Measurements from ENCODE around the gene LEKR1. TPM values are rescaled to one million over a fixed set of nuclear protein-coding genes. Genes with fewer than 3 reads are reported as not detected.
"Not testable (repeated sequence)": the region's sequence is repeated elsewhere in the genome, so short reads cannot be mapped to it uniquely, and the experiment has no call there.

Gene LEKR1
- total and polyA plus RNA-seq, 2 donors, result 0.37 to 2.7 TPM

DNA sequence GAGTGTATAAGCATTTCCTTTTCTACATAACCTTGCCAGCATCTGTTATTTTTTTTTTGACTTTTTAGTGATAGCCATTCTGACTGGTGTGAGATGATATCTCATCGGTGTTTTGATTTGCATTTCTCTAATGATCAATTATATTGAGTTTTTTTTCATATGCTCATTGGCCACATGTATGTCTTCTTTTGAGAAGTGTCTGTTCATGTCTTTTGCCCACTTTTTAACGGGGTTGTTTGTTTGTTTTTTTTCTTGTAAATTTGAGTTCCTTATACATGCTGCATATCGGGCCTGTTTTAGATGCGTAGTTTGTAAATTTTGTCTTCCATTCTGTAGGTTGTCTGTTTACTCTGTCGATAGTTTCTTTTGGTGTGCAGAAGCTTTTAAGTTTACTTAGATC, 89.2 kb downstream of the LEKR1 start:
- 95% methylated on average over 5 of the region's 5 CpGs for WGBS
- no peak overlapping the region for H3K4me3 ChIP-seq (ENCODE audit: low read depth, low read length)
- no peak overlapping the region for H3K27ac ChIP-seq (ENCODE audit: low read depth)
- no peak for DNase-seq (ENCODE audit: extremely low spot score)
- no peaks in the 10 kb centered on the region for H3K36me3 ChIP-seq (ENCODE audit: insufficient read depth)
- H3K4me1 ChIP-seq (ENCODE audit: insufficient read depth), result no peaks in the 10 kb centered on the region

DNA sequence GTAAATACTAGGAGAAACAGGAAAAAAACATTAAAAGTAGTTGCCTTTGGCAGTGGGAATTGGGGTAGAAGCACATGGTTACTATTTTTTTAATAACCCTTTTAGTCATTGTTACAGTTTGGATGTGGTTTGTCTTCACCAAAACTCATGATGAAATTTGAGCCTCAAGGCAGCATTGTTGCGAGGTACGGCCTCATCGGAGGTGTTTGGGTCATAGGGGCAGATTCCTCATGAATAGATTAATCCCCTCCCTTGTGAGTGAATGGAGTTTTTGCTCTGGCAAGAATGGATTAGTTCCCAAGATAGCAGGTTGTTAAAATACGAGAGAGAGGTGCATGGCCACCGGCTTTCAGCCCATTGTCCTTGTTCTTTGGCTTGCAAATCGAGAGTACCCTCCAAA, 92.6 kb downstream of the LEKR1 start:
- 73% methylated on average over 6 of the region's 6 CpGs for WGBS
- DNase-seq (ENCODE audit: extremely low spot score), result no peak
- Histone ChIP-seq H3K36me3 (ENCODE audit: insufficient read depth) (no peaks in the 10 kb centered on the region), H3K4me3 (ENCODE audit: low read depth, low read length) (no peak overlapping the region), H3K4me1 (ENCODE audit: insufficient read depth) (no peaks in the 10 kb centered on the region), H3K27ac (ENCODE audit: low read depth) (no peak overlapping the region)

DNA sequence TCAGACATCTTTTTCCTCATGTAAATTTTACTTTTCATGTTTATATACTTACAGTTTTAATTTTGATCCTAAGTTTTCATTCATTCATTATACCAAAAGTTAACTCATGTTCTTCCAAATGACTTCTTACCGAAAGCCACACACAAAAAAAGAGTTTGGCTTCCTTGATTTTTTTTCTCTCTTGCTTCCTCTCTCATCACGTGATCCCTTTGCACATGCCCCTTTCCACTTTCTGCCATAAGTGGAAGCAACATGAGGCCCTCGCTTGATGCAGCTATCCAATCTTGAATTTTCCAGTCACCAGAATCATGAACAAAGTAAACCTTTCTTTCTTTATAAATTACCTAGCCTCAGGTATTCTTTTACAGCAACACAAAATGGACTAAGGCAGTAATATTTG, 93.7 kb downstream of the LEKR1 start:
- no peak for DNase-seq (ENCODE audit: extremely low spot score)
- Histone ChIP-seq H3K27ac (ENCODE audit: low read depth) (no peak overlapping the region), H3K4me3 (ENCODE audit: low read depth, low read length) (no peak overlapping the region), H3K4me1 (ENCODE audit: insufficient read depth) (no peaks in the 10 kb centered on the region), H3K36me3 (ENCODE audit: insufficient read depth) (no peaks in the 10 kb centered on the region)
- WGBS, result 89% methylated on average over 3 of the region's 3 CpGs

DNA sequence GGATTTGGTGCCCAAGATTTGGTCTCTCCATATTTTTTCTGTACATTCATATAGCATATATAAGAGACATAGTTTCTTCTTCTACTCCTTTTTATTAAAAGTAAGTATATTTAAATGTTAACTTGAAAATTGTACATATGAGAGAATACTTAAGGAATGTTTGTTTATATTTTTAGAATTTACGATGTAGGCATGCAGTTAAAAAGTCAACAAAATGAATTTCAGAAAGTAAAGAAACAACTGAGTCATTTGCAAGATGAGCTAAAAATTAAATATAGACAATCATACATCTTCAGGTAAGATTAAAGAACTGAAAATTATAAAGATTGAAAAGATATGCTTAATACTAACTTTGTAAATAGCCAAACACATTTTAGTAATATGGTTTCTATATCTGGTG, 94.2 kb downstream of the LEKR1 start:
- DNase-seq (ENCODE audit: extremely low spot score), result no peak
- Histone ChIP-seq H3K4me3 (ENCODE audit: low read depth, low read length) (no peak overlapping the region), H3K27ac (ENCODE audit: low read depth) (no peak overlapping the region), H3K36me3 (ENCODE audit: insufficient read depth) (no peaks in the 10 kb centered on the region), H3K4me1 (ENCODE audit: insufficient read depth) (no peaks in the 10 kb centered on the region)
- WGBS, result 62% methylated on average over 1 of the region's 1 CpG

DNA sequence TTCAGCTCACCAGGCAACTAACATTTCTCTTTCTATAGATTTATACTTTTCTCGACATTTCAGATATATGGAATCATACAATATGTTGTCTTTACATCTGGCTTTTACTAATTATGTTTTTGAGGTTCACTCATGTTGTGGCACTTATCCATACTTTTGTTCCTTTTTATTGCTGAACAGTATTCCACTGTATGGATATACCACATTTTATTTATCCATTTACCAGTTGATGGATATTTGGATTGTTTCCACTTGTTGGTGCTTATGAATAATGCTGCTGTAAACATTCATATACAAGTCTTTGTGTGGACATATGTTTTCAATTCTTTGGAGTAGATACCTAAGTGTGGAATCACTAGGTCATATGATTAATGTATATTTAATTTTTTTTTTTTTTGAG, 97.2 kb downstream of the LEKR1 start:
- 93% methylated on average over 1 of the region's 1 CpG for WGBS
- H3K27ac ChIP-seq (ENCODE audit: low read depth), result no peak overlapping the region
- no peaks in the 10 kb centered on the region for H3K4me1 ChIP-seq (ENCODE audit: insufficient read depth)
- no peak overlapping the region for H3K4me3 ChIP-seq (ENCODE audit: low read depth, low read length)
- no peak for DNase-seq (ENCODE audit: extremely low spot score)
- H3K36me3 ChIP-seq (ENCODE audit: insufficient read depth), result no peaks in the 10 kb centered on the region

DNA sequence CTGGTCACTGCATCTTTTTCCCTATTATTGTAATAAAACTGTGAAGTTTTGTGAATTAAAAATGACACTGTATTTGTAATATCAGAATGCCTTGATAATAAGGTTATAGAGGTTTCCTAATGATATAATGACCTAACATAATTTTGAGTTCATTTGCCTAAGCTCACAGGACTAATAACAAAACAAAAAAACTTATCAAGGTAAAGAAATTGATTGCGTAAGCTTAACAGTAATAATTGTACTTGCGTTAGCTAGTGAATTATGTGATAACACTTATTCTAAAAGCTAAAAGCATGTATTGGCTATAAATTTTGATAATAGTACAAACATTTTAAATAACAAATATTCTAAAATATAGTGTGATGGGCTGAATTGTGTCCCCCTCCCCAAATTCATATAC, 112.6 kb downstream of the LEKR1 start:
- Histone ChIP-seq H3K27ac (ENCODE audit: low read depth) (no peak overlapping the region), H3K4me1 (ENCODE audit: insufficient read depth) (no peaks in the 10 kb centered on the region), H3K36me3 (ENCODE audit: insufficient read depth) (no peaks in the 10 kb centered on the region), H3K4me3 (ENCODE audit: low read depth, low read length) (no peak overlapping the region)
- DNase-seq (ENCODE audit: extremely low spot score), result no peak
- 92% methylated on average over 2 of the region's 2 CpGs for WGBS

DNA sequence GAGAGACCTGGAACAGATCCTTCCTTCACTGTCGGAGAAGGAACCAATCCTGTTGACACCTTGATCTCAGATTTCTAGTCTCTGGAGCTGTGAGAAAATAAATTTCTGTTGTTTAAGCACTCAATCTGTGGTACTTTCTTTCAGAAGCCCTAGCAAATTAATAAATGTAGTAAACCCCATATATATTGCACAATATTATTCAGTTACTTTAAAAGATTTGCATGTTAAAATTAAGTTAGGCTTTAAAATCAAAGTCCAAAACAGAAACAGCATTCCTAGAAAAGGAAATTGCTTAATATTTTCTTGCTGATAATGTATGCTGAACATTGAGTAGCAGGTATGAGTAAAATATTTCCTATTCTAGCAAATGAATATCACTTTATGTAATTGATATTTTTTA, 113.2 kb downstream of the LEKR1 start:
- Histone ChIP-seq H3K36me3 (ENCODE audit: insufficient read depth) (no peaks in the 10 kb centered on the region), H3K4me3 (ENCODE audit: low read depth, low read length) (no peak overlapping the region), H3K27ac (ENCODE audit: low read depth) (no peak overlapping the region), H3K4me1 (ENCODE audit: insufficient read depth) (no peaks in the 10 kb centered on the region)
- 62% methylated on average over 1 of the region's 1 CpG for WGBS
- no peak for DNase-seq (ENCODE audit: extremely low spot score)

DNA sequence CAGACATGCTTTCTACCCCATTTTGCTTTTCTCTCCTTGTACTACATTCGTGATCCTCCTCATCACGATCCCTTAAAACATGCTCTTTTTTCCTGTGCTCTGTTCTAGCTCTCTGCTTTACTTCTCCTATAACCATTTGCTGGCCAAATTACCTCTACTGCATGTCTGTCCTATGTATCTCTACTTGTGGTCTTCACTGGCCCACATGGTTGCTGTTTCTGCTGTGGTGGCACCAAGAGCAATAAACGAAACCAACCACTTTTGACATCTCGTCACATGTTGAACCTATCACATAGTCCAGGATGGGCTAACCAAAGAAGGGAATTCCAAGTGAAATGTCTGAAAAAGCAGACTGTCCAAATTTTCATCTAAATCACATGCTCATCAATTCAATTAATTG, 115.2 kb downstream of the LEKR1 start:
- Histone ChIP-seq H3K27ac (ENCODE audit: low read depth) (no peak overlapping the region), H3K36me3 (ENCODE audit: insufficient read depth) (no peaks in the 10 kb centered on the region), H3K4me1 (ENCODE audit: insufficient read depth) (no peaks in the 10 kb centered on the region), H3K4me3 (ENCODE audit: low read depth, low read length) (no peak overlapping the region)
- WGBS, result 84% methylated on average over 4 of the region's 4 CpGs
- DNase-seq (ENCODE audit: extremely low spot score), result no peak

DNA sequence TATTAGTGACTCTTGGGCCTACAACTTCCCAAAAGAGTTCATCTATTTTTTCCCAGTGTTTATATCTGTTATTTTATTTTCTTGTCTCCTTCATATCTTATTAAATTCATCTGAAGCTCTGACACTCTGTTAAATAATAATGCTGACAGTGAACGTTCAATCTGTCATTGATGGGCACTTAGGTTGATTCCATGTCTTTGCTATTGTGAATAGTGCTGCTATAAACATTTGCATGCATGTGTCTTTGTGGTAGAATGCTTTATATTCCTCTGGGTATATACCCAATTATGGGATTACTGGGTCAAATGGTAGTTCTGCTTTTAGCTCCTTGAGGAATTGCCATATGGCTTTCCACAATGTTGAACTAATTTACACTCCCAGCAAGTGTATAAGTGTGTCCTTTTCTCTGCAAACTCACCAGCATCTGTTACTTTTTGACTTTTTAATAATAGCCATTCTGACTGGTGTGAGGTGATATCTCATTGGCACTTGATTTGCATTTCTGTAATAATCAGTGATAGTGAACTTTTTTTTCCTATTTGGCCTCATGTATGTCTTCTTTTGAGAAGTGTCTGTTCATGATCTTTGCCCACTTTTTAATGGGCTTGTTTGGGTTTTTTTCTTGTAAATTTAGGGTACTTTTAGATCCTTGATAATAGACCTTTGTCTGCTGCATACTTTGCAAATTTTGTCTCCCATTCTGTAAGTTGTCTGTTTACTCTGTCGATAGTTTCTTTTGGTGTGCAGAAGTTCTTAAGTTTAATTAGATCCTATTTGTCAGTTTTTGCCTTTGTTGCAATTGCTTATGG, 122.5 kb downstream of the LEKR1 start:
- no peak for DNase-seq (ENCODE audit: extremely low spot score)
- WGBS, result 72% methylated on average over 2 of the region's 2 CpGs
- H3K4me3 ChIP-seq (ENCODE audit: low read depth, low read length), result no peak overlapping the region
- no peak overlapping the region for H3K27ac ChIP-seq (ENCODE audit: low read depth)
- no peaks in the 10 kb centered on the region for H3K4me1 ChIP-seq (ENCODE audit: insufficient read depth)
- H3K36me3 ChIP-seq (ENCODE audit: insufficient read depth), result no peaks in the 10 kb centered on the region

DNA sequence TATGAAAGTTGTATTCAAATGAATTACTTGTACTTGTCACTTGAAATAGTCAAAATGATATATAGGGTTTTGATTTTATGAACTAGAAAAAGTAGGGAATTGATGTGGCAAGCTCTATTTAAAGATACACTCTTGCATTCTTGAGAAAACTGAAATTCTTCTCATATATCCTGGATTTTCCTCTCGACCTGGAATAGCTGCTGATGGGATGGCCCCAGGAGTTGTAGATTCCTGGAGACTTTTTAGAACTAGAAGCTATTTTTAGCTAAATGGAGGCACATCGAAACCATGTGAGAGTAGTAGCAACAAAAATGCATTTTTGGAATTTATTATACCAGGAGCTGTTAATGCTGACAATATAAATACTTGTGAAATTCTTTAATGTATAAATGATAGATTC, 125.9 kb downstream of the LEKR1 start:
- DNase-seq (ENCODE audit: extremely low spot score), result no peak
- H3K4me1 ChIP-seq (ENCODE audit: insufficient read depth), result no peaks in the 10 kb centered on the region
- H3K27ac ChIP-seq (ENCODE audit: low read depth), result no peak overlapping the region
- H3K36me3 ChIP-seq (ENCODE audit: insufficient read depth), result no peaks in the 10 kb centered on the region
- WGBS, result 45% methylated on average over 2 of the region's 2 CpGs
- no peak overlapping the region for H3K4me3 ChIP-seq (ENCODE audit: low read depth, low read length)

DNA sequence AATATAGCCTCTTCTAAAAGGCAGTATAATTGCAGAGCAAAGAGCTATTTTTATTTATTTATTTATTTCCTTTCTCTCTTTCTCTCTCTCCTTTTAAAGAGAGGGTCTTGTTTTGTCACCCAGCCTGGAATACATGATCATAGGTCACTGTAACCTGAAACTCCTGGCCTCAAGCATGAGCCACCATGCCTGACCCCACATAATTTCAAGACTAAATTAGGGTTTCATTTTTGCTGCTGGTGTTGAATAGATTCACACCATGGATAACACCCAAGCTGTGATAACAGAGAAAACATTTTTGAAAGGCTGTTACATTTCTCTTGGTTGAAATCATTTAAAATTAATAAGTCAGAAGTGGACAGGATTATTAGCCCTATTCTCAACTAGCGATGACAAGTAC, 131.6 kb downstream of the LEKR1 start:
- no peak overlapping the region for H3K4me3 ChIP-seq (ENCODE audit: low read depth, low read length)
- H3K4me1 ChIP-seq (ENCODE audit: insufficient read depth), result no peaks in the 10 kb centered on the region
- no peaks in the 10 kb centered on the region for H3K36me3 ChIP-seq (ENCODE audit: insufficient read depth)
- 99% methylated on average over 1 of the region's 1 CpG for WGBS
- no peak overlapping the region for H3K27ac ChIP-seq (ENCODE audit: low read depth)
- no peak for DNase-seq (ENCODE audit: extremely low spot score)

DNA sequence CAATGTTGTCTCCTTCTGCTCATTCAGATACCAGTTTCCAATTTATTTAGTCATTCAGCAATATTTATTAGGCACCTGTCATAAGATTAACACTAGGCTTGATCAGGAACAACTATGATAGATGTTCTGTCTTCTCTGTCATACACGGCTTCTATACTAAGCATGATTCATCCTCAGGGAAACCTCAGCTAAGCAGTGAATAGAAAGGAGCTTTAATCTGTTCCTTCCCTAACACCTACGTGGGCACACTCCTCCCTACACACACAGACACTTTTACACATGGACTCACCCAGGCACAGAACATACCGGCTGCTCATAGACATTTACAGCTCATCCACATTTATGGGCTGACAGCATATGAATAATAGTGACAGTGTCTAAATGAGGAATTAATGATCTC, 136.9 kb downstream of the LEKR1 start:
- Histone ChIP-seq H3K4me3 (ENCODE audit: low read depth, low read length) (no peak overlapping the region), H3K4me1 (ENCODE audit: insufficient read depth) (no peaks in the 10 kb centered on the region), H3K36me3 (ENCODE audit: insufficient read depth) (no peaks in the 10 kb centered on the region), H3K27ac (ENCODE audit: low read depth) (no peak overlapping the region)
- WGBS, result 63% methylated on average over 3 of the region's 3 CpGs
- DNase-seq (ENCODE audit: extremely low spot score), result no peak

DNA sequence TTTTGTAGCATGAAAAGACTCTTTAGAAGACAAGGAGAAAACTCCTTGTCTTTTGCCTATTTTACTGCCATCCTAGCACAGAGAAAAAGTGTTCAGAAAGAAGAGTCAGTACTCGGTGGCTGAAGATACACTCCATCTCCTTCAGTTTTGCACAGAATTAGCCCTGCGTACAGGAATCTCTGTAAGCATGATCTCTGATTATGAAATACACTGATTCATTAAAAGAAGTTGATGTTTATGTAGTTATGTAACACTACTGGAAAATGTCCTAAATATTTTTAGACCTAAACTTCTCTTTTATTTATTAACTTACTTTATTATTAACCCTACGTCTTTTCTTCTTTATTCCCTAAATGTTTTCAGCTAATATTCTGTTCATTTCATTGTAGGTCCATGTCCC, 138.4 kb downstream of the LEKR1 start:
- Histone ChIP-seq H3K4me3 (ENCODE audit: low read depth, low read length) (no peak overlapping the region), H3K4me1 (ENCODE audit: insufficient read depth) (no peaks in the 10 kb centered on the region), H3K36me3 (ENCODE audit: insufficient read depth) (no peaks in the 10 kb centered on the region), H3K27ac (ENCODE audit: low read depth) (no peak overlapping the region)
- 70% methylated on average over 3 of the region's 3 CpGs for WGBS
- no peak for DNase-seq (ENCODE audit: extremely low spot score)

DNA sequence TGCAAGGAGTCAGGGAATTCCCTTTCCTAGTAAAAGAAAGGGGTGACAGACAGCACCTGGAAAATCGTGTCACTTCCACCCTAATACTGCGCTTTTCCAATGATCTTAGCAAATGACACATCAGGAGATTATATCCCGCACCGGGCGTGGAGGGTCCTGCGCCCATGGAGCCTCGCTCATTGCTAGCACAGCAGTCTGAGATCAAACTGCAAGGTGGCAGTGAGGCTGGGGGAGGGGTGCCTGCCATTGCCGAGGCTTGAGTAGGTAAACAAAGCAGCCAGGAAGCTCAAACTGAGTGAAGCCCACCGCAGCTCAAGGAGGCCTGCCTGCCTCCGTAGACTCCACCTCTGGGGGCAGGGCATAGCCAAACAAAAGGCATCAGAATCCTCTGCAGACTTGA, 140.2 kb downstream of the LEKR1 start:
- not testable (repeated sequence) for H3K4me3 ChIP-seq (ENCODE audit: low read depth, low read length)
- 93% methylated on average over 10 of the region's 10 CpGs for WGBS

DNA sequence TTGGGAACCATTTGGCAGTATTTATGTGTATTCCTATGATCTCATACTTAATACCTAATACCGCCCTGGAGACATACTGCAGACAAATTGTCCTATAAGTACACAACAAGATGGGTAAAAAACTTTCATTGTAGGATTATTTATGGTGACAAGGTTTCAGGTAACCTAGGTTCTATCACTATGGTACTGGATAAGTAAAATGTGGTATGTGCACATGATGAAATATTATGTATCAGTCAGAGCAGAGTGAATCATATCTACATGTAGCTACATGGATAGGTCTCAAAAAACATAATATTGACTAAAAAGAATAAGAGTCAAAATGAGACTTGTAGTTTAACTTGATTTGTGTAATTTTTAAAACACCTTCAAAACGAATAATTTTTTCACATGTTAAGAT, 147.8 kb downstream of the LEKR1 start:
- no peak overlapping the region for H3K4me3 ChIP-seq (ENCODE audit: low read depth, low read length)
- no peaks in the 10 kb centered on the region for H3K4me1 ChIP-seq (ENCODE audit: insufficient read depth)
- no peaks in the 10 kb centered on the region for H3K36me3 ChIP-seq (ENCODE audit: insufficient read depth)
- 88% methylated on average over 2 of the region's 2 CpGs for WGBS
- no peak overlapping the region for H3K27ac ChIP-seq (ENCODE audit: low read depth)
- no peak for DNase-seq (ENCODE audit: extremely low spot score)

More for the DNA sequence above, 140.2 kb downstream of the LEKR1 start:
- not testable (repeated sequence) for H3K36me3 ChIP-seq (ENCODE audit: insufficient read depth); H3K27ac ChIP-seq (ENCODE audit: low read depth); DNase-seq (ENCODE audit: extremely low spot score); H3K4me1 ChIP-seq (ENCODE audit: insufficient read depth)

Data from urinary bladder (tissue), 4 donors.